HG03378 (cell line): Measurements from ENCODE around the gene FAM53A.

Experiments
- ATAC-seq: cut with Tn5 transposase; IDR thresholded peaks from one replicate; pipeline ENCODE4 v1.9.1; 2021; ENCODE audit warnings: mild to moderate bottlenecking, moderate library complexity; ENCODE audit not compliant: unreplicated experiment

The FAM53A gene

GRCh38 chr4:1661695-1662094 is 22.4 kb downstream of the FAM53A start:
- ATAC-seq = no peak

- no peak for ATAC-seq
These were observed 23.0 kb downstream of the FAM53A start for GRCh38 chr4:1660948-1661677.

GRCh38 chr4:1659104-1660043 is 24.7 kb downstream of the FAM53A start:
- ATAC-seq = no peak

- ATAC-seq = no peak
These were observed 25.5 kb downstream of the FAM53A start for GRCh38 chr4:1658581-1658980.

- ATAC-seq = no peak
These were observed 26.0 kb downstream of the FAM53A start for GRCh38 chr4:1658146-1658545.

GRCh38 chr4:1656986-1657385 is 27.1 kb downstream of the FAM53A start:
- ATAC-seq = no peak

- no peak for ATAC-seq
These were observed 28.0 kb downstream of the FAM53A start for GRCh38 chr4:1656132-1656531.

- no peak for ATAC-seq
These were observed 28.4 kb downstream of the FAM53A start for GRCh38 chr4:1655676-1656075.

- no peak for ATAC-seq
These were observed 29.0 kb downstream of the FAM53A start for GRCh38 chr4:1655081-1655480.

GRCh38 chr4:1654216-1654955 is 29.7 kb downstream of the FAM53A start:
- no peak for ATAC-seq

- no peak for ATAC-seq
These were observed 30.3 kb downstream of the FAM53A start for GRCh38 chr4:1653776-1654175.

GRCh38 chr4:1652088-1652487 is 32.0 kb downstream of the FAM53A start:
- no peak for ATAC-seq

- ATAC-seq = no peak
These were observed 32.5 kb downstream of the FAM53A start for GRCh38 chr4:1651609-1652008.

GRCh38 chr4:1648962-1649361 is 35.2 kb downstream of the FAM53A start:
- no peak for ATAC-seq

GRCh38 chr4:1647432-1647831 is 36.7 kb downstream of the FAM53A start:
- no peak for ATAC-seq

- ATAC-seq = no peak
These were observed 37.4 kb downstream of the FAM53A start for GRCh38 chr4:1646690-1647089.

- no peak for ATAC-seq
These were observed 39.0 kb downstream of the FAM53A start for GRCh38 chr4:1644891-1645657.

GRCh38 chr4:1643971-1644735 is 40.0 kb downstream of the FAM53A start:
- ATAC-seq = no peak

GRCh38 chr4:1642196-1642951 is 41.7 kb downstream of the FAM53A start:
- ATAC-seq = no peak
